Stomach (tissue), 4 donors: ENCODE measurements around the gene RAC3.

ENCODE experiments used
- EP300 ChIP-seq: sonication (generic); formaldehyde crosslinking; IDR thresholded peaks from one replicate; pipeline ENCODE4 v1.6.1; 2017; ENCODE audit warnings: antibody characterized with exemption
- POLR2AphosphoS5 ChIP-seq, 3 donors: sonication (generic); formaldehyde crosslinking; IDR thresholded peaks; one replicate each; pipeline ENCODE4 v1.6.1; 2016; ENCODE audit warnings: antibody characterized with exemption in 3 of 3

- no peak for TF ChIP-seq POLR2AphosphoS5 (IDR thresholded peaks at IDR 0.05)
- TF ChIP-seq EP300 = no peak
These were observed 39.1 kb downstream of the RAC3 start for GRCh38 chr17:82070611-82071010.
